ENCODE data around the gene MAZ. TPM values are rescaled to one million over a fixed set of nuclear protein-coding genes. Genes with fewer than 3 reads are reported as not detected.
A peak's percentile ranks its signal among the peaks of the same experiment; 100 is the strongest.

Gene MAZ
- total and polyA plus RNA-seq, 2 of the 13 experiments (the other 11 are each of a cell fraction or from before 2014, with no cell fraction given), result 203 to 277 TPM

GRCh38 chr16:29790183-29790948 lies 16.0 kb upstream of the MAZ start, which contains the start of gene KIF22 (continued):
- TF ChIP-seq CAMTA2 (CRISPR knock-in tag; IDR thresholded peaks at IDR 0.05; ENCODE audit: borderline replicate concordance), result peak; percentile 44; the same call in 1 of the 2 replicates
- TF ChIP-seq, protein P1, sequence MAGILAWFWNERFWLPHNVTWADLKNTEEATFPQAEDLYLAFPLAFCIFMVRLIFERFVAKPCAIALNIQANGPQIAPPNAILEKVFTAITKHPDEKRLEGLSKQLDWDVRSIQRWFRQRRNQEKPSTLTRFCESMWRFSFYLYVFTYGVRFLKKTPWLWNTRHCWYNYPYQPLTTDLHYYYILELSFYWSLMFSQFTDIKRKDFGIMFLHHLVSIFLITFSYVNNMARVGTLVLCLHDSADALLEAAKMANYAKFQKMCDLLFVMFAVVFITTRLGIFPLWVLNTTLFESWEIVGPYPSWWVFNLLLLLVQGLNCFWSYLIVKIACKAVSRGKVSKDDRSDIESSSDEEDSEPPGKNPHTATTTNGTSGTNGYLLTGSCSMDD (CRISPR knock-in tag; IDR thresholded peaks at IDR 0.05), result 0 out of 2 replicates have a peak, but pooled peaks have one; percentile 8
- peak; percentile 94 for TF ChIP-seq ZSCAN31 (CRISPR knock-in tag; IDR thresholded peaks at IDR 0.05; ENCODE audit: low read depth)
- no peak for TF ChIP-seq ZNF326 (CRISPR knock-in tag; IDR thresholded peaks at IDR 0.05; ENCODE audit: borderline replicate concordance)
- TF ChIP-seq ZNF20 (CRISPR knock-in tag; IDR thresholded peaks at IDR 0.05), result no peak
- TF ChIP-seq DNMT1 (CRISPR knock-in tag; IDR thresholded peaks at IDR 0.05), result peak; percentile 77
- TF ChIP-seq ZNF75D (CRISPR knock-in tag; IDR thresholded peaks at IDR 0.05; ENCODE audit: borderline replicate concordance), result no peak
- TF ChIP-seq, protein P2, sequence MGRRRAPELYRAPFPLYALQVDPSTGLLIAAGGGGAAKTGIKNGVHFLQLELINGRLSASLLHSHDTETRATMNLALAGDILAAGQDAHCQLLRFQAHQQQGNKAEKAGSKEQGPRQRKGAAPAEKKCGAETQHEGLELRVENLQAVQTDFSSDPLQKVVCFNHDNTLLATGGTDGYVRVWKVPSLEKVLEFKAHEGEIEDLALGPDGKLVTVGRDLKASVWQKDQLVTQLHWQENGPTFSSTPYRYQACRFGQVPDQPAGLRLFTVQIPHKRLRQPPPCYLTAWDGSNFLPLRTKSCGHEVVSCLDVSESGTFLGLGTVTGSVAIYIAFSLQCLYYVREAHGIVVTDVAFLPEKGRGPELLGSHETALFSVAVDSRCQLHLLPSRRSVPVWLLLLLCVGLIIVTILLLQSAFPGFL (CRISPR knock-in tag; IDR thresholded peaks at IDR 0.05), result no peak
- TF ChIP-seq GTF2F1 (IDR thresholded peaks at IDR 0.05; ENCODE audit: low read length), result 0 out of 2 replicates have a peak, but pooled peaks have one; percentile 20
- TF ChIP-seq ZBTB21 (CRISPR knock-in tag; IDR thresholded peaks at IDR 0.05), result peak; percentile 4; the same call in 1 of the 2 replicates
- TF ChIP-seq SRF (IDR thresholded peaks at IDR 0.05; ENCODE audit: low read depth, low read length), result peak; percentile 48; the same call in 1 of the 2 replicates
- TF ChIP-seq ZNF225 (CRISPR knock-in tag; IDR thresholded peaks at IDR 0.05), result peak; percentile 30; the same call in 1 of the 2 replicates
- no peak for TF ChIP-seq ZNF382 (CRISPR knock-in tag; IDR thresholded peaks at IDR 0.05; ENCODE audit: borderline replicate concordance)
- TF ChIP-seq ZNF33B (CRISPR knock-in tag; IDR thresholded peaks at IDR 0.05), result peak; percentile 81; the same call in 1 of the 2 replicates
- TF ChIP-seq, protein P3, sequence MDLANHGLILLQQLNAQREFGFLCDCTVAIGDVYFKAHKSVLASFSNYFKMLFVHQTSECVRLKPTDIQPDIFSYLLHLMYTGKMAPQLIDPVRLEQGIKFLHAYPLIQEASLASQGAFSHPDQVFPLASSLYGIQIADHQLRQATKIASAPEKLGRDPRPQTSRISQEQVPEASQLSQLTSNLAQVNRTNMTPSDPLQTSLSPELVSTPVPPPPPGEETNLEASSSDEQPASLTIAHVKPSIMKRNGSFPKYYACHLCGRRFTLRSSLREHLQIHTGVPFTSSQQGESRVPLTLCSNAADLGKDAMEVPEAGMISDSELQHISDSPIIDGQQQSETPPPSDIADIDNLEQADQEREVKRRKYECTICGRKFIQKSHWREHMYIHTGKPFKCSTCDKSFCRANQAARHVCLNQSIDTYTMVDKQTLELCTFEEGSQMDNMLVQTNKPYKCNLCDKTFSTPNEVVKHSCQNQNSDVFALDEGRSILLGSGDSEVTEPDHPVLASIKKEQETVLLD (CRISPR knock-in tag; IDR thresholded peaks at IDR 0.05; ENCODE audit: low read depth), result peak; percentile 90
- peak; percentile 96 for TF ChIP-seq NFYC (CRISPR knock-in tag; IDR thresholded peaks at IDR 0.05)
- TF ChIP-seq, protein P4, sequence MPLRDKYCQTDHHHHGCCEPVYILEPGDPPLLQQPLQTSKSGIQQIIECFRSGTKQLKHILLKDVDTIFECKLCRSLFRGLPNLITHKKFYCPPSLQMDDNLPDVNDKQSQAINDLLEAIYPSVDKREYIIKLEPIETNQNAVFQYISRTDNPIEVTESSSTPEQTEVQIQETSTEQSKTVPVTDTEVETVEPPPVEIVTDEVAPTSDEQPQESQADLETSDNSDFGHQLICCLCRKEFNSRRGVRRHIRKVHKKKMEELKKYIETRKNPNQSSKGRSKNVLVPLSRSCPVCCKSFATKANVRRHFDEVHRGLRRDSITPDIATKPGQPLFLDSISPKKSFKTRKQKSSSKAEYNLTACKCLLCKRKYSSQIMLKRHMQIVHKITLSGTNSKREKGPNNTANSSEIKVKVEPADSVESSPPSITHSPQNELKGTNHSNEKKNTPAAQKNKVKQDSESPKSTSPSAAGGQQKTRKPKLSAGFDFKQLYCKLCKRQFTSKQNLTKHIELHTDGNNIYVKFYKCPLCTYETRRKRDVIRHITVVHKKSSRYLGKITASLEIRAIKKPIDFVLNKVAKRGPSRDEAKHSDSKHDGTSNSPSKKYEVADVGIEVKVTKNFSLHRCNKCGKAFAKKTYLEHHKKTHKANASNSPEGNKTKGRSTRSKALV (CRISPR knock-in tag; IDR thresholded peaks at IDR 0.05), result peak; percentile 92
- TF ChIP-seq, protein P5, sequence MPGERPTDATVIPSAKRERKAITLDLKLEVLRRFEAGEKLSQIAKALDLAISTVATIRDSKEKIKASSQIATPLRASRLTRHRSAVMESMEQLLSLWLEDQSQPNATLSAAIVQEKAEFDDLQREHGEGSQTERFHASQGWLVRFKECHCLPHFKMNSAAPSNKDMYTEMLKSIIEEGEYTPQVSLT (CRISPR knock-in tag; IDR thresholded peaks at IDR 0.05; ENCODE audit: borderline replicate concordance, low read depth), result no peak
- peak; percentile 96; the same call in 1 of the 2 replicates for TF ChIP-seq ZNF543 (CRISPR knock-in tag; IDR thresholded peaks at IDR 0.05)
- peak; percentile 95 for TF ChIP-seq MEF2D (CRISPR knock-in tag; IDR thresholded peaks at IDR 0.05)
- TF ChIP-seq ZNF615 (CRISPR knock-in tag; IDR thresholded peaks at IDR 0.05; ENCODE audit: borderline replicate concordance), result peak; percentile 88; the same call in 1 of the 2 replicates
- TF ChIP-seq ZNF550 (CRISPR knock-in tag; IDR thresholded peaks at IDR 0.05; ENCODE audit: borderline replicate concordance), result 0 out of 2 replicates have a peak, but pooled peaks have one; percentile 72

Measured in HepG2 (cell line).